ENCODE results near the gene CCL25. TPM values are rescaled to one million over a fixed set of nuclear protein-coding genes. Genes with fewer than 3 reads are reported as not detected.

Gene CCL25, protein sequence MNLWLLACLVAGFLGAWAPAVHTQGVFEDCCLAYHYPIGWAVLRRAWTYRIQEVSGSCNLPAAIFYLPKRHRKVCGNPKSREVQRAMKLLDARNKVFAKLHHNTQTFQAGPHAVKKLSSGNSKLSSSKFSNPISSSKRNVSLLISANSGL
- total RNA-seq, result not detected in 2 replicates

GRCh38 chr19:8052464-8052859 lies at the start of gene CCL25:
Gene CCL25 (plus strand): TSS chr19:8052760. CDS start chr19:8053050, 290 bp downstream.

DNA sequence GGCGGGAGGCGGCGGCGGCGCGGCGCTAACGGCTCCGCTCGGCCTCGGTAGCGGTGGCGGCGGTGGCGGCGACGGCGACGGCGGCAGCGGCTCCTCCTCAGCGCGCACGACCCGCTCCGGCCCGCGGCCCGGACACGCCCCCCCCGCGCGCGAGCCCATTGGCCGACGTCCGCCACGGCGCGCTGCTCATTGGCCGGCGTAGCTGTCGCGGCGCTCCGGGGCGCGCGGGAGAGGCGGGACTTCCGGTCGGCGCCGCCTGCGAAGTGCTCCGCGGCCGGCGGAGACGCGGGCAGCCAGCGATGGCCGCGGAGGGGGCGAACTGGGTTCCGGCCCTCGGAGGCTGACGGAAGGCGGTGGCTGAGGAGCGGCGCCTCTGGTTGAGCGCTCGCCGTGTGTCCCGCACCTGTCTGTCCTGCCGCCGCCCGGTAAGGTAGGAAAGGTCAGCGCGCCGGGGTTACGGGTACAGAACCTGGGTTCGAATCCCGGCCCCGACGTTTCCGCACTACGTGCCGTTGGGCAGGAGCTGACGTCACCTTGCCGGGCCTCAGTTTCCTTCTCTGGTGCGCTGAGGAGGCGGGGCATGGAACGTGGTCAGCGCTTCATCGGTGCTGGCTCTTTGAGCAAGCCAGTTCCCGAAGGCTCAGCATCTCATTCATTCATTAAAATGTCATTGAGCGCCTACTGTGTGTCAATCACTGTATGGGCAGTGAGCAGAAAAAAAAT lies 46.9 kb upstream of the CCL25 start, which contains the start of gene ELAVL1:
Gene ELAVL1 (minus strand): TSS at position 108 of the 723 bp plus-strand sequence. CDS start 13,826 bp downstream, outside the sequence.

Other genes starting within 250 kb of the CCL25 start
- 15.0 and 16.5 TPM in 2 replicates for gene EVI5L, start 222.5 kb upstream of the CCL25 start, total RNA-seq
- not detected in 2 replicates for gene PRR36, start 178.4 kb upstream of the CCL25 start, total RNA-seq
- 3.1 and 3.9 TPM in 2 replicates for gene LRRC8E, start 164.2 kb upstream of the CCL25 start, total RNA-seq
- gene MAP2K7, start 148.9 kb upstream of the CCL25 start, total RNA-seq, result 9.5 and 18.7 TPM in 2 replicates
- gene TGFBR3L, start 137.9 kb upstream of the CCL25 start, total RNA-seq, result not detected in 2 replicates
- 32.7 and 46.4 TPM in 2 replicates for gene SNAPC2, start 132.4 kb upstream of the CCL25 start, total RNA-seq
- gene CTXN1, start 126.6 kb upstream of the CCL25 start, total RNA-seq, result 4.1 and 4.4 TPM in 2 replicates
- 71.1 and 74.3 TPM in 2 replicates for gene TIMM44, start 109.1 kb upstream of the CCL25 start, total RNA-seq
- gene ELAVL1, start 47.1 kb upstream of the CCL25 start, total RNA-seq, result 23.1 and 23.2 TPM in 2 replicates
- not detected in 2 replicates for gene FBN3, start 96.8 kb downstream of the CCL25 start, total RNA-seq
- 21.4 and 37.0 TPM in 2 replicates for gene CERS4, start 156.6 kb downstream of the CCL25 start, total RNA-seq